ENCODE measurements around the gene PCDHGA1. TPM values are rescaled to one million over a fixed set of nuclear protein-coding genes. Genes with fewer than 3 reads are reported as not detected.

The PCDHGA1 gene
- 0.22 to 0.32 TPM (median 0.26 TPM) in 5 replicates for total RNA-seq (2022; extraction: Qiagen RNA extraction)

GRCh38 chr5:141330299-141331080, at the start of gene PCDHGA1:
PCDHGA1 (plus strand) TSS chr5:141330514.

GRCh38 chr5:141303756-141304155, 26.6 kb upstream of the PCDHGA1 start, which contains the start of gene SLC25A2:
SLC25A2 (minus strand) TSS chr5:141304049; CDS start chr5:141303865, 184 bp downstream.

GRCh38 chr5:141320225-141321169, 9.8 kb upstream of the PCDHGA1 start, which contains the start of gene TAF7:
TAF7 (minus strand) TSS chr5:141320784; CDS start chr5:141320044, 740 bp downstream.

GRCh38 chr5:141338538-141339306, 8.4 kb downstream of the PCDHGA1 start, which contains the start of gene PCDHGA2:
PCDHGA2 (plus strand) TSS chr5:141338760.

GRCh38 chr5:141343242-141343952, 13.1 kb downstream of the PCDHGA1 start, which contains the start of gene PCDHGA3:
PCDHGA3 (plus strand) TSS chr5:141343829; CDS start chr5:141344034, 205 bp downstream.

GRCh38 chr5:141349917-141350619, 19.8 kb downstream of the PCDHGA1 start, which contains the start of gene PCDHGB1:
PCDHGB1 (plus strand) TSS chr5:141350099; CDS start chr5:141350261, 162 bp downstream.

GRCh38 chr5:141354900-141355469, 24.7 kb downstream of the PCDHGA1 start, which contains the start of gene PCDHGA4:
PCDHGA4 (plus strand) TSS chr5:141355021; CDS start chr5:141355108, 87 bp downstream.

GRCh38 chr5:141359790-141360426, 29.6 kb downstream of the PCDHGA1 start, which contains the start of gene PCDHGB2:
PCDHGB2 (plus strand) TSS chr5:141359994; CDS start chr5:141360136, 142 bp downstream.

GRCh38 chr5:141363952-141364660, 33.8 kb downstream of the PCDHGA1 start, which contains the start of gene PCDHGA5:
PCDHGA5 (plus strand) TSS chr5:141364162; CDS start chr5:141364331, 169 bp downstream.

GRCh38 chr5:141369994-141370848, 39.9 kb downstream of the PCDHGA1 start, which contains the start of gene PCDHGB3:
PCDHGB3 (plus strand) TSS chr5:141370242; CDS start chr5:141370395, 153 bp downstream.

GRCh38 chr5:141373673-141374317, 43.5 kb downstream of the PCDHGA1 start, which contains the start of gene PCDHGA6:
PCDHGA6 (plus strand) TSS chr5:141373891; CDS start chr5:141374084, 193 bp downstream.

GRCh38 chr5:141382469-141383294, 52.4 kb downstream of the PCDHGA1 start, which contains the start of gene PCDHGA7:
PCDHGA7 (plus strand) TSS chr5:141382742; CDS start chr5:141382900, 158 bp downstream.

GRCh38 chr5:141387557-141388311, 57.4 kb downstream of the PCDHGA1 start, which contains the start of gene PCDHGB4:
PCDHGB4 (plus strand) TSS chr5:141387698; CDS start chr5:141387885, 187 bp downstream.

GRCh38 chr5:141392429-141393198, 62.3 kb downstream of the PCDHGA1 start, which contains the start of gene PCDHGA8:
PCDHGA8 (plus strand) TSS chr5:141392633; CDS start chr5:141392814, 181 bp downstream.

Data from A549 treated with dexamethasone at 1 μM for 4 hours (cell line).